GM03348 (cell line): Measurements from ENCODE around the gene ANKFY1.
A peak's percentile ranks its signal among the peaks of the same experiment; 100 is the strongest.

Source experiments
- DNase-seq: peaks from one replicate; pipeline ENCODE4 v3.0.0; 2012; ENCODE audit warnings: low spot score

Gene ANKFY1

DNA sequence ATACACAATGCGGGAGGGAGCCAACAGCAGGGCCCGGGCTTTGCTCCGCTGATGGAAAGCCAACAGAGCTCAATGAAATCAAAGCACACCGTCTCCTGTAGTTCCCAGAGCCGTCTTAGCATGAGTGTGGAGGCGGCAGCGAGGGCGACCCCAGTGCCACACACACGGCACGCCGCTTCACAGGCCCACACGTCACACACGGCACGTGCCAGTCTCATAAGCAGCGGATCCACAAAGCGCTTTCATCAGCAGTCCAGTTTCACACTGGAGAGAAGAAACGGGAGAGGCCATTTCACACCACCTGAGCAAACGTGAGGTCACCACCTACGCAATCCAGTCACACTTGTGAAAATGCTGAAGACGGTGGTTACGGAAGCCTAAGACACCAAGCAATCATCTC is 86.0 kb downstream of the ANKFY1 start:
- no peak for DNase-seq

DNA sequence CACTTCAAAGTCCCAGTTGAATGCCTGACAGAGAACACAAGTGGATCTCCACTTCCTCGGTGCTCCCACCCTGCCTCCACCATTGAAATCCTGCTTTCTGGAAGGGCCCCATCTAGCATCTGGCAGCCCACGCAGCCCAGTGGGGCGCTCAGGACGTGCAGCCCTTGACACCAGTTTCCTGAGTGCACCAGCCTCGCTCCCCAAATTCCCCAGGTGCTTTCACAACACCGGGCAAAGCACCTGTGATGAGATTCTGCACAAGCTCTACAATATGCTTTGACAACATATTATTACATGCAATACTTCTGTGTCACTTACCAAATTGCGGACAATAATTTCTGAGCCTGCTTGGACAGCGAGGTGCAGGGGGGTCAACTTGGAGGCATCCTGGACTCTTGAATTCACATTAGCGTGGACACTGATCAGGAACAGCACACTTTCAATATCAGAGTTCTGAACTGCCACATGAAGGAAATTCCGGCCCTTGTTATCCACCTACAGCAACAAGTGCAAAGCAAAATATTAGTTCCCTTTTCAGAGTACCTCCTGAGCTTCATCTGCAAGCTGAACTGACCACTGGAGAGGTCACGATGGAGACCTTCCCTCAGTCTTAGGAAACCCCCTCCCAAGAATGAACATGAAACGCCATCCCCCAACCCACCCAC is 86.8 kb downstream of the ANKFY1 start:
- no peak for DNase-seq

DNA sequence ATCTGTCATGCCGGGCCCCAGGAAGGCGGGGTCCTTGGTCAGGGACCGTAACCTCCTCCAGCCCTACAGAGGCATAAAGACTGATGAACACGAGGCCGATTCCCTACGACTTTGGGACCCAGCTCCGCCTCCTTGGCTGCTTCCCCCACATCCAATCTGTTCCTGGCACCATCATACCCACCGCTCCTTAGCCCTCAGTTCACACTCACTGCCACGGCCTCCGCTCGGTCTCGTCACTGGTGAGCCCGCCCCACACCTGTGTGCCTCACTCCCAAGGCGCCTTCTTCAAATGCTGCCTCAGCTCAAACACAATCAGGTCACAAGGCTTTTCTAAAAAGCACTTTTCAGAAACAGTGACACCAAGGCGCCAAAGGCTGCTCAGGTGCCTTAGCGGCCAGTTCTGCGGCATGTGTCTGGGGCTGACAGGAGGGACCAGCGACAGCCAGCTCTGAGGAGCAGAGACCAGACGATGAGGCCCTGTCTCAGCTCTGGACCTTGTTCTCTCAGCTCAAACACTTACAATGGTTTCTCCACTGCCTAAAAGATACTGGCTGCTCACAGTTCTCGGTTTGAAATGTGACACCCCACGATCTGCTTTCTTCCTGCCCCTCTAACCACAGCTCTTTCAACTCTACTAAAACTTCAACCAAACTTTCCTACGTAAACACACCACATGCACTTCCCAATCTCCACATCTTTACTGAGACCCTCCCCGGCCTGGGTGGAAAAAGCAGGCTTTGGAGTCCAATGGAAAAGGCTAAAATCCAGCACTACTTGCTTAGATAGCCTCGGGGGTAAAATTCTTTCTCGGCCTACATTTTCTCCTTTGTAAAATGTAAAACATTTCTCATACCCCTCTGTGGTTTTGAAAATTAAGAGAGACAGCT is 87.6 kb downstream of the ANKFY1 start:
- no peak for DNase-seq

DNA sequence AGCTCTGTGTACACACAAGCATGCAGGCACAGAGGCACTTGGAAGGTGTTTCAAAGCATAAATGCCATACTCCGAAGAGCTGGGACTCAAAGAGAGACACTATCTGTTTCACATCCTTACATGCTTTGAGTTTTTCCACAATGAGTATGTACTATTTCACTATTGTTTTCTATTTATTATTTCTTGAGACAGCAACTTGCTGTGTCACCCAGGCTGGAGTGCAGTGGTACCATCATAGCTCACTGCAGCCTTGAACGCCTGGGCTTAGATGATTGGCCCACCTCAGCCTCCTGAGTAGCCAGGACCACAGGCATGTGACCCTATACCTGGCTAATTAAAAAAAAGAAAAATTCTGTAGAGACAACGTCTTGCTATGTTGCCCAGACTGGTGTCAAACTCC is 89.2 kb downstream of the ANKFY1 start:
- no peak for DNase-seq

DNA sequence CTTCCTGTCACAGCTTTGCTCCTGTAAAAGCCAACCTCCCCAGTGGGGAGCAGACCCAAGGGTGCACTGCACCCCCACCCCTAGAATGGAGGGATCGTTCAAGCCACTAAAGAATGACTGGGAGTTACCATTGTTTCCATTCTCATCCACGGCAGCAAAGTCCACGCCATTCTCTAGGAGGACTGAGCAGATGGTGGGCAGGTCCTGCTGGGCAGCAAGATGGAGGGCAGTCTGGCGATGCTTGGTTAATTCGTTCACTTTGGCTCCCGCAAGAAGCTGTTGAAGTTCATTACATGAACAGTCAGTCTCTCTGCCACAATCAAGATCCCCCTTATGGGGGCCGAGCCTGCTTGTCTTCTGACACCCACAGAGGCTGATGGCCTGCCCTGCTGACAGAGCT is 90.0 kb downstream of the ANKFY1 start:
- DNase-seq = no peak

DNA sequence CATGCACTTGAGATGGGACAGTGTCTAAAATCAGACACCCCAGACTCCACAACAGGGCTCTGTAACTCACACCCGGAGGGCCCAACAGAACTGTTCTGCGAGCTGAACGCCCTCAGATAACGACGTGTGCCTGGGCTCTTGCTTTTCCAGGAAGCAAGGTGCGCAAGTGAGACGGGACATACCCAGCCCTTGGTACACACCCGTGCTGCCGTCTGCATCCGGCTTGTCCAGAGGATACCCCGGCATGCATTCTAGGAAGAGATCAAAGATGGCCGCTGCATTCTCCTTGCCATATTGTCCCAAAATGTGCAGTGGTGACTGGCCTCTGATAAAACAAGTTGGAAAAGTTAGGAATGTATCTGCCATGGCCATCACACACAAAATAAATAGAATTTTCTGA is 91.4 kb downstream of the ANKFY1 start:
- DNase-seq = no peak

DNA sequence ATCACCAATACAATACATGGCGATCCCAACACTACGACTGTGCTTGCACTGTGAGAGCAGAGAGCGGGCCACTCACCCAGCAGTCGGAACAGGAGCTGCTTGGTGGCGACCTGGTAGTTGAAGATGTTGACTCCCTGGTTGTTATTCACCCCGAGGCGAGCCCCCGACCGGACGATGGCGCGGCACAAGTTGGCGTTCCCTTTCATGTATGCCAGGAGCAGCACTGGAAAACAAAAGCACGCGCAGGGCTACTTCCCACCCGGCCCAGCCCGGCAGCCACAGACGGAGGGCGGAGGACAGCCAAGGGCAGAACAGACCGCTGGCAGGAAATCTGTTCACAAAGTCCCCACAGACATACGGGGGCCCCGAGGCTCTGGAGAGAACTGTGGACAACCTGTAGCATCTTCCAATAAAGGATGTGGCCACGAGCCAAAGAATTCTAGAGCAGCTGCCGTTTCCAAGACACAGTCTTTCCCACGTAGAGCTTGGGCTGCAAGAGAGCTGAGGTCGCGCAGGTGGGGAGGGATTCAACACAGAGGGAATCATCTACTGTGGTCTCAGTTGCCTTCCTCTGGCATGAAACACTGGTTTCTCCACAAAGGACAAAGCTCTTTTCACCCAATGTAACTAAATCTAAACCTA is 93.0 kb downstream of the ANKFY1 start:
- no peak for DNase-seq

DNA sequence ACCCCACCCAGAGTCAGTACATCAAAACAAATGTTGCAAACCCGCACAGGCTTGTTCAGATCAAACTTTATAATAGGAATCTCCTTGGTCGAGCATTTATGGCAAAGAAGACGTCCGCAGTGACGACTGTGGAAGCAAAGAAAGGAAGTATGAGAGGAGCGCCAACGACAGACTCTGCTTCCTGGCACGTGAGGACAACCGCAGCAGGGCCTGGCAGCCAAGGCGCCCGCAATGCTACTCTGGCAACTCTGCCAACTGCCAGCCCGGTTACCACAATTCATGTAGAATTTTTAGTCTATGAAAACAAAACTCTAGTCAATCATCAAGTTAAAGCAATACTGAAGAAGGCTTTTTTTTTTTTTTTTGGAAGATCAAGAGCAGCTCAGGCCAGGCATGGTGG is 96.0 kb downstream of the ANKFY1 start:
- no peak for DNase-seq

DNA sequence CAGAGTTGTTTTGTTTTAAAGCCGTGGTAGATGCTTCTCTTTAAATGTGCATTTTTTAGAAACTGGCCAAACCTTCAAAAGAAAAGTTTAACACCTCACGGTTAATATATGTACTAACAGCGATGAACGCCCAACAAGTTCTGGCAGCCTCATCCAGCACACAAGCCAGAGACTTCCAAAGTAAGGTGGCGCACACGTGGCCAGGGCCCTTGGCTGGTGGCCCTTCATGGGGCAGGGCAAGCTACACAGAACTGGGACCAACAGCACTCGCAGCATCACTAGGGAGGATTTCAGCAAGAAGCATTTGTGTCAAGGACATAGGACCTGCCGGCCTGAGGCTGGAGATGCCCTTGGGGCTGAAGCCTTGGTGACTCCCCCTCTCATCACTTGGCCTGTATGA is 97.4 kb downstream of the ANKFY1 start:
- DNase-seq = no peak

DNA sequence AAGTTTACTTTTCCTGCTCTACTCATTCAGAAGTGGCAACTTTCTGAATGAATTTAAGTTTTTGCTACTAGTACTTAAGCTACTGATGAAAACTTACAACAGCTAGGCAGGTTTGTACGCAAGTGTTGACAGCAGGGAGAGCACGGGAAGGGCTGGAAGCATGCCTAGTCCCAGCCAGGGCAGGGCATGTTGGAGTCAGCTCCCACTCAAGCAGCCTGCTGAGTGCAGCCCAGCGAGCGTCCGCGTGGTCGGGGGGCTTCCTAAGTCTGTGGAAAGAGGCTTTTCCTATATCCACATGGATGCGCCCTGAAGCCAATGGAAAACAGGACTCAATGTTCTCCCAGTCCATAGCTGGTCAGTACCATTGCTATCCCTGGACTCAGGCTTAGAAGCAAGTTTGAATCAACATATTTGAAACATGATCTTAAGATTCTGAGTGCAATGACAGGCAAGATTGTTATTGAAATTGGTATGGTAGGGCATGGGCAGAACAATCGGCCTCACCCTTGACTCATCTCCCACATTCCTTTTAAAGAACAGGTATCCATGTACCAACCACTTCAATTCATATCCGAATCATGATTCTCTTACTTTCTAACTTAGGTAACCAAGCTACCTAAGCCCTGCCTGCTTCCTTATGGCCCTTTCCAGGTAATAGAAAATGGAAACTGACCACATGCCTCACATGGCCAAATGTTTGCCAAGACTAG is 98.3 kb downstream of the ANKFY1 start:
- no peak for DNase-seq

DNA sequence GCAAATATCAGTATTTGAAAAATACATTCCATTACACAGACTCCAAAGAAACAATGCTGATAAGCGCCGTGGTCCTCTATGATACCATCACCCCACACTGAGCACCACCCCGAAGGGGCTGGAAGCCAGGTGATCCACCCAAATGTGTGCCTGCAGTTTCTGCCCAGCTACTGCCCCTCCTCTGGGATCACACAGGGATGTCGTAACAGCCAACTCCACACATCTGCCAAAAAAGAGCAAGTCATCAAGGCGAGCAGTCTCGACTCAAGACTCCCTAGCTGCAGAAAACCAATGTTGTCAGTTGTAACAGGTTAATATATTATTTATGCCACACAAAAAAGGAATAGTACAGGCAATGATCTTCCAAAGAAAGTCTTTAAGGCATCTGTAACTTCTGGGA is 99.8 kb downstream of the ANKFY1 start:
- peak; percentile 80 for DNase-seq

DNA sequence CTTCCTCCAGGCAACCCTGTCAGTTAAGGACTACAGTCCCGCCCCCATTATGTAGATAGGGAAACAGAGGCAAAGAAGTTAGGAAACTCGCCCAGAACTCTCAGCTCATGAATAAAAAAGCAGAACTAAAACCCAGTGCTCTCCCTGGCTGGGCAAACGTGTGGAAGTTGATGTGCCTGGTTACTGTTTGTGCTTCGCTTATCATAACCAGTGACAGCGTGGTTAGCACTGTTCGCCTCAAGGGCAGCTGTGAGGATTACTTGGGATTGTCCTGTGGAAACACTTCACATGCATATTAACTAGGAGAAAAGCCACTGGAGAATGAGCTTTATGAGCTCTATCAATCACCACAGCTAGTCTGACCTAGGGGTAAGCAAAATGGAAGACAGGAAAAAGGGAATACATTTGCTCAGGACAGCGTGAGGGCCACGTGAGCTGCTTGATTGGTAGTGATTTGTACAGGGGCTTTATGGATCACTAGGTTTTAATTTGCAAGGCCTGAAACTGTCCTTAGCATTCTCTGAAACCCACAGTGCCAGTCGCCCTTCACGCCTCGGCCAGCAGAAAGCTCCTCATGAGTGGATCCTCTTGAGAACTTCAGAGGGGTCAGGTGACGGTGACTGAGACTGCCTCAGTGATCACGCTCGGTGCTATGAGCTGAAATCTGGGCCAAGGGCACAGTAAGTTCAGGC is 100.9 kb downstream of the ANKFY1 start:
- no peak for DNase-seq

DNA sequence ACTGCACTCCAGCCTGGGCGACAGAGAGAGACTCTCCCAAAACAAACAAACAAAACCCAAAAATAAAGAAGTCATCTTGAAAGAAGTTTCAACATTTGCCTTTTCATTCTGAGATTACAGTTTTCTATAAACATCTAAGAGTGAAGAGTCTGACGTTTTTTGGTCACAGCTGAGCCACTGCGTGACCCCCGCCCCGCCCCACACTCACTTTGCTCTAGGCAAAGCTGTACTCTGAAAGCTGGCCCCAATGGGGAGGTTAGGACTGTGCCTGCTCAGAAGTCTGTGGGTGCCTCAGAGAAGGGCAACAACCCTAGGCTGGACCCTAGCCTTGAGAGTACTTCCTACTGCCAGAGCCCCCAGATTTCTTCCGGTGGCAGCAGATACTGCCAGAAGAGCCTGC is 101.5 kb downstream of the ANKFY1 start:
- DNase-seq = no peak

DNA sequence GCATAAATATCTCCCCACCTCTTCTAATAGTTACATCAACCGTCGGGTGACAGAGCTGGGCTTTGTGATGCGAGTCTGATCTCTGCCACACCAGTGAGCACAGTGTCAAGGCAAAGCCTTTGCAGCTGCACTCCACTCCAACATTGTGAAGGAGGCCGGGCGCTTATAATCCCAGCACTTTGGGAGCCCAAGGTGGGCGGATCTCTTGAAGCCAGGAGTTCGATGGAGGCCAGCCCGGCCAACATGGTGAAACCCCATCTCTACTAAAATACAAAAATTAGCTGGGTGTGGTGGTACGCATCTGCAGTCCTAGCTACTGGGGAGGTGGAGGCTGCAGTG is 101.8 kb downstream of the ANKFY1 start:
- DNase-seq = no peak

DNA sequence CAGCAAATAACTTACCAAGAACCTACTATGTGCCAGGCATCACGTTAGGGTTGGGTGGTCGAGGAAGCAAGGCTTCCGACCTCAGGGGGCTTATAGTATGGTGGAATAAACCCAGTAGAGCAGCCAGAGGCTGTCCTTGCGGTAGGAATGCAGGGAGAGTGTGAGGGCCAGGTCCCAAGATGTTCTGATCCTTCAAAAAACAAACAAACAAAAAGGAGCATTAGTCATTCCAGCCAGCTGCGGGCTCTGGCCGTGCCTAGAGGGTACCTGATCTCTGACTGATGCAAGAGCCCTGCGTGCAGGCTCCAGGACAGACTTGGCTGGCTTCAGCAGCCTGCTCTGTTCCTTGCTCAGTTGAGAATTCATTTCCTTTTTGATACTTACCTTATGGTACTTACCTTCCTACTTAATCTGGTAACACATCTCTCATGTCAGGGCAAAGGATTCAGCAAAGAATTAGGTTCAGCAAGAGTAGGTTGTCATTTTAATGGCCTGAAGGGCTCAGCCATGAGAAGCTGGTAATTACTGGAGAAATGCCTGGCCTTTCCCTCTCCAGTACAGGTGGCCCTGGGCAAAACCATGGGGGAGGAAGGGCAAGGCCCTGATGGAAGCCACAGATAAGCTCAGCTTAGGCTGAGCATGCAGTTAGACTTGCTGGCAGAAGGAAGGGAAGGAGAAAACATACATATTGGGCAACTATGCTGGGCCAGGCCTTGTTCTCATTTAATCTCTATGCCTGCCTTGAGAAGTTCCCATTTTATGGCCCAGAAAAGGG is 102.4 kb downstream of the ANKFY1 start:
- DNase-seq = peak; percentile 48

DNA sequence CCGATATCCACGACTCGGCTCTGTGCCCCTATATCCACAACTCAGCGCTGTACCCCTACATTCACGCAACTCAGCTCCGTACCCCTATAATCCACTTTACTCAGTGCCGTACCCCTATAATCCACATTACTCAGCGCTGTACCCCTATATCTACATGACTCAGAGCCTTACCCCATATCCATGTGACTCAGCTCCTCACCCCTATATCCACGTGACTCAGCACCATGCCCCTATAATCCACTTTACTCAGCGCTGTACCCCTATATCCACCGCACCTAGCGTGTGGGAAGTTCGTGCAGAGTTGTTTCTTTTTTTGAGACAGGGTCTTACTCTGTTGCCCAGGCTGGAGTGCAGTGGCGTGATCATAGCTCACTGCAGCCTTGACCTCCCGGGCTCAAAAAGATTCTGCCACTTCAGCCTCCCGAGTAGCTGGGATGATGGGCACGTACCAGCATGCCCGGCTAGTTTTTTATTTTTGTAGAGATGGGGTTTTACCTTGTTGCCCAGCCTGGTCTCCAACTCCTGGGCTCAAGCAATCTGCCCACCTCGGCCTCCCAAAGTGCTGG is 103.4 kb downstream of the ANKFY1 start:
- no peak for DNase-seq

DNA sequence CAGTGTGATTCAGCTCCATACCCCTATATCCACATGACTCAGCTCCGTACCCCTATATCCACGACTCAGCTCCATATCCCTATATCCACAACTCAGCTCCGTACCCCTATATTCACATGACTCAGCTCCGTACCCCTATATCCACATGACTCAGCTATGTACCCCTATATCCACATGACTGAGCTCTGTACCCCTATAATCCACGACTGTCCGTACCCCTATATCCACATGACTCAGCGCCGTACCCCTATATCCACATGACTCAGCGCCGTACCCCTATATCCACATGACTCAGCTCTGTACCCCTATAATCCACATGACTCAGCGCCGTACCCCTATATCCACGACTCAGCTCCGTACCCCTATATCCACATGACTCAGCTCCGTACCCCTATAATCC is 104.0 kb downstream of the ANKFY1 start:
- no peak for DNase-seq

DNA sequence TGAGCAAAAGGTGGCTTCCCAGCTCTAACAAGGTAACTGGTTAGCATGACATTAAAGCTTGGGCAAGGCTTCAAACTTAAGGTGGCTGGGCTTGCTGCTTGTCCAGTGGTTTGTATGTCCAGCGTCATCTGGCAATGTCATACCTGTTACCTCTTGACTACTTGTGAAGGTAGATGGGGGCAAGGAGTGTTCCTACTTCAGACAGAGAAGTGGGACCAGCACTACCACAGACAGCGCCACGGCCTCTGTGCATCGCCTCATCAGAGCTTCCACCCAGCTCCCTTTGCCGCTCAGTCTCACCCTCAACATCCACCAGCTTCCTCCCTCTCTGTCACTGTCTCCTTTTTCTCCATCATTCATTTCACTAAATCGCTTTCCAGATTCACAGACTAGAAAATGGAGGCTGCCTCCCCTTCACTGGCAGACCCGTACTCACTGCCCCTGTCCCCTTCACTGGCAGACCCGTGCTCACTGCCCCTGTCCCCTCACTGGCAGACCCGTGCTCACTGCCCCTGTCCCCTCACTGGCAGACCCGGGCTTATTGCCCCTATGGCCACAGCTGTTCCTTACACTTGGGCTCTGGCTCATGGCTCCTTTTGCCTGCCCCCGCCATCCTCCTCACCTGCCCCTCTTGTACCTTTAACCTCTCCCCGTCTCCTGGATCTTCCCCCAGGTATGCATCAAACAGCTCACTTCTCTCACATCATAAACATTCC is 106.0 kb downstream of the ANKFY1 start:
- DNase-seq = no peak

DNA sequence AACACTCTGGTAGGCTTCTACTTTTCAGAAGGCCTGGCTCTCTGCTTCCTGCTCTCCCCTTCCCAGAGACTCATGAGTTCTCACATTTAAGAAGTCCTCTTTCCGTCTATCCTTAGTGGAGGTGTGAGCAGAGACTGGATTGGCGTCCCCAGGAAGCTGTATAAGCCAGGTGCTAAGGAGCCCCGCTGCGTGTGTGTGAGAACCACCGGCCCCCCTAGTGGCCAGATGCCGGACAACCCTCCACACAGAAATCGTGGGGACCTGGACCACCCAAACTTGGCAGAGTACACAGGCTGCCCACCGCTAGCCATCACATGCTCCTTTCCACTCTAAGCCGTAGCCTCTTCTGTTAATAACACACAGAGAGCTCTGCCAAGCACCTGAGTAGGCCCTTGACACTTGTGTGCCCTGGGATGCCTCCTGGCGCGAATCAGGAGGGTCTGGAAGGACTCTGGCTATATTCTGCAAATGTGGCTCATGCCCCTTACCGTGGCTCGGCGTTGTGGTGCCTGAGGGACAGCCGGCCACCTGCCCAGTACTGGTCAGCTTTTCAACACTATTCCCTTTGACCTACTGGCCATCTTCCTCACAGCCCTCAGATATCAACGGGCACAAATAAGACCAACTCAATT is 106.9 kb downstream of the ANKFY1 start:
- DNase-seq = no peak
